Hematopoietic multipotent progenitor cell treated with erythropoietin and hydrocortisone succinate and interleukin-3 and kit ligand, for 17 days (in vitro differentiated cells): Measurements from ENCODE around the gene TDRD9.

Source experiments
- DNase-seq: peaks from one replicate; pipeline ENCODE4 v3.0.0-alpha.2; 2015; ENCODE audit warnings: low spot score

TDRD9 gene

GRCh38 chr14:104025534-104025933 is 97.3 kb downstream of the TDRD9 start:
- no peak for DNase-seq

- DNase-seq: no peak
Measured at GRCh38 chr14:104026024-104026423, 97.8 kb downstream of the TDRD9 start.

GRCh38 chr14:104030958-104031357 is 102.7 kb downstream of the TDRD9 start:
- no peak for DNase-seq

GRCh38 chr14:104031384-104031783 is 103.1 kb downstream of the TDRD9 start:
- DNase-seq: no peak

GRCh38 chr14:104034976-104035699 is 106.9 kb downstream of the TDRD9 start:
- no peak for DNase-seq

- no peak for DNase-seq
Measured at GRCh38 chr14:104036212-104036611, 108.0 kb downstream of the TDRD9 start.

GRCh38 chr14:104037074-104037473 is 108.8 kb downstream of the TDRD9 start:
- no peak for DNase-seq

- DNase-seq: no peak
Measured at GRCh38 chr14:104037903-104038302, 109.6 kb downstream of the TDRD9 start.

GRCh38 chr14:104039214-104039613 is 111.0 kb downstream of the TDRD9 start:
- no peak for DNase-seq

GRCh38 chr14:104040539-104040938 is 112.3 kb downstream of the TDRD9 start:
- DNase-seq: no peak

- DNase-seq: no peak
Measured at GRCh38 chr14:104041430-104042104, 113.3 kb downstream of the TDRD9 start.

GRCh38 chr14:104044016-104044415 is 115.8 kb downstream of the TDRD9 start:
- no peak for DNase-seq

GRCh38 chr14:104047761-104048160 is 119.5 kb downstream of the TDRD9 start:
- no peak for DNase-seq

- no peak for DNase-seq
Measured at GRCh38 chr14:104048758-104049507, 120.7 kb downstream of the TDRD9 start.

GRCh38 chr14:104049576-104050240 is 121.5 kb downstream of the TDRD9 start:
- DNase-seq: no peak

GRCh38 chr14:104051092-104051813 is 123.0 kb downstream of the TDRD9 start:
- no peak for DNase-seq

- no peak for DNase-seq
Measured at GRCh38 chr14:104054222-104054905, 126.1 kb downstream of the TDRD9 start.

- no peak for DNase-seq
Measured at GRCh38 chr14:104062281-104062680, 134.0 kb downstream of the TDRD9 start.

- no peak for DNase-seq
Measured at GRCh38 chr14:104064003-104064402, 135.7 kb downstream of the TDRD9 start.

GRCh38 chr14:104066279-104066678 is 138.0 kb downstream of the TDRD9 start:
- no peak for DNase-seq

- no peak for DNase-seq
Measured at GRCh38 chr14:104066719-104067295, 138.6 kb downstream of the TDRD9 start.
